Gastrocnemius medialis (tissue), 4 donors: ENCODE results near the gene CRTC3. TPM values are rescaled to one million over a fixed set of nuclear protein-coding genes. Genes with fewer than 3 reads are reported as not detected.
A peak's percentile ranks its signal among the peaks of the same experiment; 100 is the strongest.

ENCODE experiments used
- ATAC-seq, 2 donors: fragments of 150-250 bp; one replicate each; pipeline ENCODE4 v1.9.1; 2016
- DNase-seq, 2 donors: peaks; one replicate each; pipeline ENCODE4 v3.0.0-alpha.2; 2019
- H3K27ac ChIP-seq, 4 donors: fragments of 200-600 bp; sonication (generic); 1 replicate in 1 of 4; 2 replicates in 3 of 4; pipeline ENCODE4 v1.5.1; 2016 to 2018; ENCODE audit warnings: mild to moderate bottlenecking in 2 of 4, moderate library complexity in 1 of 4
- H3K27me3 ChIP-seq, 3 donors: fragments of 200-600 bp; sonication (generic) in 2 of 3; 1 replicate in 1 of 3; 2 replicates in 2 of 3; pipeline versions ENCODE4 v1.5.1 to v1.6.0; 2016 to 2019; ENCODE audit warnings: mild to moderate bottlenecking in 1 of 3, moderate library complexity in 1 of 3
- H3K36me3 ChIP-seq, 2 donors: fragments of 200-600 bp; sonication (generic) in 1 of 2; one replicate each; pipeline ENCODE4 v1.5.1; 2017 to 2018
- H3K4me1 ChIP-seq, 2 donors: fragments of 200-600 bp; sonication (generic) in 1 of 2; one replicate each; pipeline ENCODE4 v1.5.1; 2016 to 2017; ENCODE audit warnings: mild to moderate bottlenecking in 2 of 2
- H3K4me3 ChIP-seq, 4 donors: fragments of 200-600 bp; sonication (generic) in 3 of 4; 1 replicate in 1 of 4; 2 replicates in 3 of 4; pipeline ENCODE4 v1.5.1; 2016 to 2019; ENCODE audit warnings: mild to moderate bottlenecking in 2 of 4
- H3K9me3 ChIP-seq, 3 donors: fragments of 200-600 bp; sonication (generic) in 2 of 3; 1 replicate in 1 of 3; 2 replicates in 2 of 3; pipeline ENCODE4 v1.5.1; 2016 to 2019
- CTCF ChIP-seq, 5 experiments: fragments of 450-650 bp in 3 of 5; fragments of 200-600 bp in 2 of 5; sonication (generic) in 2 of 5; IDR thresholded peaks in 4 of 5; conservative IDR thresholded peaks in 1 of 5; 1 replicate in 4 of 5; 2 replicates in 1 of 5; pipeline ENCODE4 v1.5.1; 2016 to 2019; ENCODE audit warnings: antibody characterized with exemption in 5 of 5, mild to moderate bottlenecking in 3 of 5, moderate library complexity in 3 of 5
- POLR2A ChIP-seq, 2 donors: fragments of 450-650 bp; IDR thresholded peaks; one replicate each; pipeline ENCODE4 v1.6.1; 2017; ENCODE audit warnings: antibody characterized with exemption in 2 of 2, mild to moderate bottlenecking in 2 of 2, moderate library complexity in 2 of 2
- in situ Hi-C, 4 donors: fragments of 200-750 bp; cut with MboI; loops; one replicate each; pipeline versions ENCODE4 v1.15.0 to v1.8.0; 2017; ENCODE audit warnings: low sequenced_read_pairs in 4 of 4
- intact Hi-C: fragments of 100-400 bp; cut with DNase I; formaldehyde crosslinking; loops from one replicate; pipeline ENCODE4 v1.15.1; 2023; ENCODE audit warnings: low total_unique reads
- total RNA-seq, 4 donors: library from RNA; depleted of rRNA; stranded (reverse); fragments of >200 nt; gene quantifications; one replicate each; pipeline versions ENCODE4 v1.1.0 to v1.2.3, GENCODE V29; 2016

The CRTC3 gene
- total RNA-seq, 4 donors from 2014 or later = 20.7 to 41.4 (median 30.5) TPM

- TF ChIP-seq POLR2A (IDR thresholded peaks at IDR 0.05) = no peak
- TF ChIP-seq CTCF (IDR thresholded peaks at IDR 0.05 in 4 of 5, conservative IDR thresholded peaks at IDR 0.05 in 1 of 5) = no peak
- H3K27ac ChIP-seq = peak overlapping the region; percentile 76 to 94 (median 90)
- peak overlapping the region; percentile 73 to 98 (median 83) for H3K4me3 ChIP-seq
- H3K27me3 ChIP-seq = no peaks in the 10 kb centered on the region
- DNase-seq (peak; percentile 16 to 62), ATAC-seq (peak; percentile 48 to 53)
- H3K4me1 ChIP-seq = peaks cover 23 to 24% of the 10 kb centered on the region in 2 donors
- in situ Hi-C loops = no loop called here
- no peaks in the 10 kb centered on the region for H3K9me3 ChIP-seq
- no peaks in the 10 kb centered on the region for H3K36me3 ChIP-seq
- intact Hi-C loops = loop anchor here (5.0 kb wide), 1 partner anchor 62 kb away; no protein-coding TSS in a partner anchor
Observed at GRCh38 chr15:90530250-90531051, 728 bp downstream of the CRTC3 start.

- Histone ChIP-seq H3K9me3 (no peaks in the 10 kb centered on the region), H3K4me1 (peaks cover 30% of the 10 kb centered on the region in 2 donors), H3K27ac (peak overlapping the region; percentile 76 to 94 (median 90)), H3K4me3 (peak overlapping the region; percentile 73 to 98 (median 83)), H3K36me3 (no peaks in the 10 kb centered on the region), H3K27me3 (no peaks in the 10 kb centered on the region)
- DNase-seq (no peak), ATAC-seq (no peak)
- no peak for TF ChIP-seq CTCF (IDR thresholded peaks at IDR 0.05 in 4 of 5, conservative IDR thresholded peaks at IDR 0.05 in 1 of 5)
- TF ChIP-seq POLR2A (IDR thresholded peaks at IDR 0.05) = no peak
- intact Hi-C loops = loop anchor here (5.0 kb wide), 1 partner anchor 61 kb away; no protein-coding TSS in a partner anchor
- in situ Hi-C loops = no loop called here
Observed at GRCh38 chr15:90531147-90531546, 1.4 kb downstream of the CRTC3 start.

- peak overlapping the region in 3 of 4 donors; percentile 55 to 72 (median 70) for H3K27ac ChIP-seq
- intact Hi-C loops = no loop called here
Observed at GRCh38 chr15:90535254-90535653, 5.5 kb downstream of the CRTC3 start.

GRCh38 chr15:90539789-90540188, 10.1 kb downstream of the CRTC3 start:
- Histone ChIP-seq H3K36me3 (peaks cover 0 to 10% of the 10 kb centered on the region in 2 donors), H3K27ac (peak overlapping the region in 1 of 4 donors; percentile 9), H3K27me3 (no peaks in the 10 kb centered on the region), H3K9me3 (no peaks in the 10 kb centered on the region), H3K4me1 (peaks cover 33 to 40% of the 10 kb centered on the region in 2 donors), H3K4me3 (no peak overlapping the region)
- in situ Hi-C loops (no loop called here), intact Hi-C loops (no loop called here)
- TF ChIP-seq POLR2A (IDR thresholded peaks at IDR 0.05) = no peak
- no peak for TF ChIP-seq CTCF (IDR thresholded peaks at IDR 0.05 in 4 of 5, conservative IDR thresholded peaks at IDR 0.05 in 1 of 5)
- DNase-seq (no peak), ATAC-seq (no peak)

More at GRCh38 chr15:90535254-90535653, 5.5 kb downstream of the CRTC3 start:
- Histone ChIP-seq H3K9me3 (no peaks in the 10 kb centered on the region), H3K4me1 (peaks cover 50 to 60% of the 10 kb centered on the region in 2 donors), H3K36me3 (peaks cover 0 to 4% of the 10 kb centered on the region in 2 donors), H3K4me3 (no peak overlapping the region), H3K27me3 (no peaks in the 10 kb centered on the region)
- TF ChIP-seq POLR2A (IDR thresholded peaks at IDR 0.05) (no peak), CTCF (IDR thresholded peaks at IDR 0.05 in 4 of 5, conservative IDR thresholded peaks at IDR 0.05 in 1 of 5) (no peak)
- DNase-seq = no peak
- in situ Hi-C loops = no loop called here
- no peak for ATAC-seq
